GM10248 (cell line): ENCODE data around the gene NXPH4.

Source experiments
- CTCF ChIA-PET: fragments of 300-600 bp; sonication (Branson Sonifier 250); formaldehyde crosslinking; extraction: SDS; loops from one replicate; lab custom pipeline; 2021; ENCODE audit warnings: antibody characterized with exemption; lab: Yijun Ruan, JAX
- POLR2A ChIA-PET: fragments of 350-650 bp; sonication (Branson Sonifier 250); formaldehyde crosslinking; extraction: SDS; loops from one replicate; lab custom pipeline; 2020; ENCODE audit warnings: antibody characterized with exemption; lab: Yijun Ruan, JAX
- DNase-seq: peaks from one replicate; pipeline ENCODE4 v3.0.0; 2012; ENCODE audit errors: extremely low spot score
- TF ChIP-seq, protein P1 (sequence below): IDR thresholded peaks from 2 replicates; pipeline ENCODE4 v1.5.1; 2012; ENCODE audit warnings: mild to moderate bottlenecking, low read depth; ENCODE audit errors: extremely low read depth, missing control alignments, control extremely low read depth

NXPH4 gene

DNA sequence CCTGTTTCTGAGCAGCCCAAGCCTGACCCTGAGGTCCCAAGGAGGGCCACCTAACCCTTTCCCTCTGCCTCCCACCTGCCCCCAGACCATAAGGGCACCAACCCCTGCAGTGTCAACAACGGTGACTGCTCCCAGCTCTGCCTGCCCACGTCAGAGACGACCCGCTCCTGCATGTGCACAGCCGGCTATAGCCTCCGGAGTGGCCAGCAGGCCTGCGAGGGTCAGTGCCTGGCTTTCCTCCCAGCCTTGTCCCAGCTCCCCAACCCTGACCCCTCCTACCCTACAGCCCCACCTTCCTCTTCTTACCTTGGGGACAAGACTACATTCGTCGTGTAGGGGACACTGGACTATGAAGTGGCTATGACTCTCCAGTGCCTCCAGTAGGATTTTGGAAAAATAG lies 35.5 kb upstream of the NXPH4 start:
- CTCF ChIA-PET = interaction anchor here (0.9 to 11.4 kb wide), 11 partner anchors 10 to 423 kb away, joined by 3 to 159 read pairs (median 4); partner anchors contain the start of genes LRP1 and STAT6
- DNase-seq = no peak
- TF ChIP-seq, protein P1, sequence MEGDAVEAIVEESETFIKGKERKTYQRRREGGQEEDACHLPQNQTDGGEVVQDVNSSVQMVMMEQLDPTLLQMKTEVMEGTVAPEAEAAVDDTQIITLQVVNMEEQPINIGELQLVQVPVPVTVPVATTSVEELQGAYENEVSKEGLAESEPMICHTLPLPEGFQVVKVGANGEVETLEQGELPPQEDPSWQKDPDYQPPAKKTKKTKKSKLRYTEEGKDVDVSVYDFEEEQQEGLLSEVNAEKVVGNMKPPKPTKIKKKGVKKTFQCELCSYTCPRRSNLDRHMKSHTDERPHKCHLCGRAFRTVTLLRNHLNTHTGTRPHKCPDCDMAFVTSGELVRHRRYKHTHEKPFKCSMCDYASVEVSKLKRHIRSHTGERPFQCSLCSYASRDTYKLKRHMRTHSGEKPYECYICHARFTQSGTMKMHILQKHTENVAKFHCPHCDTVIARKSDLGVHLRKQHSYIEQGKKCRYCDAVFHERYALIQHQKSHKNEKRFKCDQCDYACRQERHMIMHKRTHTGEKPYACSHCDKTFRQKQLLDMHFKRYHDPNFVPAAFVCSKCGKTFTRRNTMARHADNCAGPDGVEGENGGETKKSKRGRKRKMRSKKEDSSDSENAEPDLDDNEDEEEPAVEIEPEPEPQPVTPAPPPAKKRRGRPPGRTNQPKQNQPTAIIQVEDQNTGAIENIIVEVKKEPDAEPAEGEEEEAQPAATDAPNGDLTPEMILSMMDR = no peak
- POLR2A ChIA-PET = no interaction called here

DNA sequence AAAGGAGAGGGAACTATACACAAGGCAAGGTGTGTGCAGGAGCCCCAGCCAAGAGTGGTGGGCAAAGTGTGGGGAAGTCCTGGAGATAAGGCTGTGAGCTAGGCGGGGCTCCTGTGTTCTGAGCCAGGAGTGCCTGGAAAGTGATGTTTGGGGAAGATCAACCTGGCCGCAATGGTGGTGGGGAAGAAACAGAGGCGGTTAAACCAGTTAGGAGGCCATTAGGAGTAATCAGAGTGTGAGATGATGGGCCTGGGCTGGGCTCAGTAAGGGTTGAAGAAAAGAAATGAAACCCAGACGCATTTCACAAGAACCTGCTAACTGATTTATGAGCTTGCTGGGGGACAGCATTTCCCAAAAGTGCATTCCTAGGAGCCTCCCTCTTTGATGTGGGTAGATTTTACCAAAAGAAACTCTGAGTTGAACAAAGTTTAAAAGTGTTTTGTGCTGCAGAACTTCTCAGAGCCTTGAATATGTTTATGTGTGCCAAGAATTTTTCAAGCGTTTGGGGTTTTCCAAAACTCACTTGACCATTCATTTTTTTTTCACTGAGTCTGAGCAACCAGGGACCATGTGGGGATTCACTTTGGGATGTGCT lies 34.9 kb upstream of the NXPH4 start:
- CTCF ChIA-PET = interaction anchor here (0.7 to 11.4 kb wide), 16 partner anchors 10 to 424 kb away, joined by 3 to 159 read pairs (median 6); partner anchors contain the start of genes LRP1, STAC3 and STAT6
- POLR2A ChIA-PET = no interaction called here
- no peak for DNase-seq
- TF ChIP-seq, protein P1 = no peak

DNA sequence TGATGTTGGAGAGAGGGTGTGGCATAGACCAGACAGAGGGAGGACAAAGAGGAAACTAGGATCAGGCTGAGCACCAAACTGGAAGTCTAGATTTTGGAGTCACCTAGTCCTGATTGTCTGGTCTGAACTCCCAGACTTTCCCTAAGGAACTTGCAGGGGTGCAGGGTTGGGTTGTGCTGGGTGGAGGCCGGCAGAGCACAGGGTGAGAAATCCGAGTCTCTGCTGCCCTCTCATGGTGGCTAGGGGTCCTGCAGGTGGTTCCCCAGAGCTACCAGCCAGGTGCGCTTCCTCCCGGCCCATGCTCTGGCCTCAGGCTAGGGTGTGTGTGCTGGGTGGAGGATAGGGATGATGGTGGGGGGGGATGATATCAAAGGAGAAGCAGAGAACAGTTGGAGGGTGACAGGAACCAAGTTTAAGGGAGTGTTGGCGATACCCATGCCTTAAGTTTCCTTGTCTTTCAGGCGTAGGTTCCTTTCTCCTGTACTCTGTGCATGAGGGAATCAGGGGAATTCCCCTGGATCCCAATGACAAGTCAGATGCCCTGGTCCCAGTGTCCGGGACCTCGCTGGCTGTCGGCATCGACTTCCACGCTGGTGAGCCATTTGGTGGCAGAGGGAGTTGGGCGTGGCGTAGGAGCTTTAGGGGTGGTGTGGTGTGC lies 33.5 kb upstream of the NXPH4 start:
- CTCF ChIA-PET = interaction anchor here (0.6 to 11.4 kb wide), 31 partner anchors 11 to 343 kb away, joined by 3 to 159 read pairs (median 5); partner anchors contain the start of genes LRP1, NEMP1, SHMT2 and STAC3
- POLR2A ChIA-PET = no interaction called here
- DNase-seq = peak; percentile 95
- TF ChIP-seq, protein P1 = peak; percentile 90

DNA sequence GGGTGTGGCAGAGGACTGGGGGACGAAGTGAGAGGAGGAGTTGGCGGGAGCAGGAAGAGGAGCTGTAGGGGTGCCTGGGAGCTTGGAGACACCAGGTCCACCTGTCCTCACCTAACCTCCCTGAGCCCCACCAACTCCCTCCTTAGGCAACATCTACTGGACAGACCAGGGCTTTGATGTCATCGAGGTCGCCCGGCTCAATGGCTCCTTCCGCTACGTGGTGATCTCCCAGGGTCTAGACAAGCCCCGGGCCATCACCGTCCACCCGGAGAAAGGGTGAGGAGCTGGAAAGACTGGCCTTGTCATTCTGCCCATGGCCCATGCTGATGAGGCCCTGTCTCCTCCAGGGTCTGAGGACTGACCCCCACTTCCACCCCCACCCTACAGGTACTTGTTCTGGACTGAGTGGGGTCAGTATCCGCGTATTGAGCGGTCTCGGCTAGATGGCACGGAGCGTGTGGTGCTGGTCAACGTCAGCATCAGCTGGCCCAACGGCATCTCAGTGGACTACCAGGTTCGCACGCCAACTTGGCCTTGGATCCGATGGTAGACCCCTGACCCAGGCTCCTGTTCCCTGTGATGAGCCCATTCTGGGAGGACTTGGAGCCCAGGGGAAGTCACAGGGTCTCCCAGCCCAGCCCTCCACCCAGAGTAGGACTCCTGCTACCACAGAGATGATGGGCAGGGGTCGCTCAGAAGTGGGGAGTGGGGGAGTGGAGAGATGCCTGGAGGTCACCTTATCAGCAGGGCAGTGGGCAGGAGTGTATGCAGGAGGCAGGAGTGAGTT lies 32.5 kb upstream of the NXPH4 start:
- TF ChIP-seq, protein P1 = no peak
- ChIA-PET POLR2A (no interaction called here), CTCF (interaction anchor here (0.9 to 11.4 kb wide), 24 partner anchors 13 to 256 kb away, joined by 3 to 159 read pairs (median 4); partner anchors contain the start of genes LRP1, SHMT2 and STAC3)
- DNase-seq = no peak

DNA sequence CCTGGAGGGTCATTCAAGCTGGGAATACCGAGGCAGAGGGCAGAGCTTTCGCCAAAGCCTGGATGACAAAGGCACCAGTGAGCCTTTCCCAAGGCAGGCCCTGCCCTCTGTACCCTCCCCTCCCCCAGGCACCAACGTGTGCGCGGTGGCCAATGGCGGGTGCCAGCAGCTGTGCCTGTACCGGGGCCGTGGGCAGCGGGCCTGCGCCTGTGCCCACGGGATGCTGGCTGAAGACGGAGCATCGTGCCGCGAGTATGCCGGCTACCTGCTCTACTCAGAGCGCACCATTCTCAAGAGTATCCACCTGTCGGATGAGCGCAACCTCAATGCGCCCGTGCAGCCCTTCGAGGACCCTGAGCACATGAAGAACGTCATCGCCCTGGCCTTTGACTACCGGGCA lies 31.2 kb upstream of the NXPH4 start:
- CTCF ChIA-PET = interaction anchor here (1.1 to 11.4 kb wide), 12 partner anchors 12 to 177 kb away, joined by 3 to 159 read pairs (median 4); partner anchors contain the start of gene LRP1
- POLR2A ChIA-PET = no interaction called here
- DNase-seq = no peak
- TF ChIP-seq, protein P1 = no peak

DNA sequence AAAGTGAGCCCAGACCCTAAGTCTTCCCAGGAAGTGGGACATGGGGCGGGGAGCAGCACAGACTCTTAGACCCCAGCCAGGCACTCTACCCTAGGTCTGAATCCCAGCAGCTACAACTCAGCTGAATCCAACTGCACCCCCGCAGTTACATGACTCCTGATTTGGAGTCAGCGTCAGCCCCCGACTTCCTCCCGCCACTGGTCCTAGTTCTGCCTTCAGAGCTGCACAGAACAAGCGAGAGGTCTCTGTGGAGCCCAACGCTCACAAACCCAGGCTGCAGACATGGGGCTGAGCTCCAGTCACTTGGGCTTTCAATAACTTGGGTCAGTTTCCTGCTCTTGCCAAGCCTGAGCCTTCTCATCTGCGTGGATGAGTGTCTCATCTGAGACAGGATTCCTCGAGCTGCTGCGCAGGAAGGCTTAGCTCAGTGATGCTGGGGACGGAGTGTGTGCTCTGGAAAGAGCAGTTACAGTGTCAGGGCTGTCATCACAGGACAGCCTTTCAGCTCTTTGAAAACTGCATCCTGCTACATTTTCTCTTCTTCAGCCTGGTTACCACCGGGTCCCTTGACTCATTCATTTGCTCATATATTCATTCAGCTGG lies 30.6 kb upstream of the NXPH4 start:
- TF ChIP-seq, protein P1 = no peak
- no peak for DNase-seq
- POLR2A ChIA-PET = no interaction called here
- CTCF ChIA-PET = interaction anchor here (1.0 to 11.4 kb wide), 10 partner anchors 12 to 178 kb away, joined by 3 to 159 read pairs (median 8); partner anchors contain the start of genes LRP1 and STAT6
